LNCaP clone FGC (cell line): ENCODE results near the gene CRYBG1.

Experiments
- DNase-seq: peaks from one replicate; pipeline ENCODE4 v3.0.0-alpha.2; 2011; ENCODE audit warnings: low read depth
- H3K4me3 ChIP-seq: 2 replicates; pipeline ENCODE4 v1.5.1; 2011; ENCODE audit warnings: mild to moderate bottlenecking, low read depth, low read length, control low read depth
- TF ChIP-seq, protein P1 (sequence below): IDR thresholded peaks from 2 replicates; pipeline ENCODE4 v1.5.1; 2012; ENCODE audit warnings: mild to moderate bottlenecking; ENCODE audit not compliant: control insufficient read depth, insufficient read depth; ENCODE audit errors: extremely low read depth

CRYBG1 gene

DNA sequence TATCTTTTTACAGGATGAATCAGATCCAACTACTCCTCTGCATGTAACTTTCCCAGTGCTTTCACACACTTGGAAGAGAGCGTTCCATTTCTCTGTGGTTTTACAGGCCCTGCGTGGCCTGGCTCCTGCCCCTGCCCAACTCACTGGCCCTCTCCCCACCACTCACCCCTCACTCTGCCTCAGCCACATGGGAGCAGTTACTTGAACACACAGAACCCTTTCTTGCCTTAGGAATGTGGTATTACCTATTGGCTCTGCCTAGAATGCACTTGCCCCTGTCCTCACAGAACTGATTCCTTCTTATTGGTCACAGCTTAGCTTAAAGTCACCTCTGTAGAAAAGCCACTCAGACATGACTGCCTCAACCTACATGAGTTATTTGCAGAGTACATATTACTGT is 108.4 kb downstream of the CRYBG1 start:
- H3K4me3 ChIP-seq: no peak overlapping the region
- DNase-seq: no peak
- TF ChIP-seq, protein P1, sequence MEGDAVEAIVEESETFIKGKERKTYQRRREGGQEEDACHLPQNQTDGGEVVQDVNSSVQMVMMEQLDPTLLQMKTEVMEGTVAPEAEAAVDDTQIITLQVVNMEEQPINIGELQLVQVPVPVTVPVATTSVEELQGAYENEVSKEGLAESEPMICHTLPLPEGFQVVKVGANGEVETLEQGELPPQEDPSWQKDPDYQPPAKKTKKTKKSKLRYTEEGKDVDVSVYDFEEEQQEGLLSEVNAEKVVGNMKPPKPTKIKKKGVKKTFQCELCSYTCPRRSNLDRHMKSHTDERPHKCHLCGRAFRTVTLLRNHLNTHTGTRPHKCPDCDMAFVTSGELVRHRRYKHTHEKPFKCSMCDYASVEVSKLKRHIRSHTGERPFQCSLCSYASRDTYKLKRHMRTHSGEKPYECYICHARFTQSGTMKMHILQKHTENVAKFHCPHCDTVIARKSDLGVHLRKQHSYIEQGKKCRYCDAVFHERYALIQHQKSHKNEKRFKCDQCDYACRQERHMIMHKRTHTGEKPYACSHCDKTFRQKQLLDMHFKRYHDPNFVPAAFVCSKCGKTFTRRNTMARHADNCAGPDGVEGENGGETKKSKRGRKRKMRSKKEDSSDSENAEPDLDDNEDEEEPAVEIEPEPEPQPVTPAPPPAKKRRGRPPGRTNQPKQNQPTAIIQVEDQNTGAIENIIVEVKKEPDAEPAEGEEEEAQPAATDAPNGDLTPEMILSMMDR: no peak

DNA sequence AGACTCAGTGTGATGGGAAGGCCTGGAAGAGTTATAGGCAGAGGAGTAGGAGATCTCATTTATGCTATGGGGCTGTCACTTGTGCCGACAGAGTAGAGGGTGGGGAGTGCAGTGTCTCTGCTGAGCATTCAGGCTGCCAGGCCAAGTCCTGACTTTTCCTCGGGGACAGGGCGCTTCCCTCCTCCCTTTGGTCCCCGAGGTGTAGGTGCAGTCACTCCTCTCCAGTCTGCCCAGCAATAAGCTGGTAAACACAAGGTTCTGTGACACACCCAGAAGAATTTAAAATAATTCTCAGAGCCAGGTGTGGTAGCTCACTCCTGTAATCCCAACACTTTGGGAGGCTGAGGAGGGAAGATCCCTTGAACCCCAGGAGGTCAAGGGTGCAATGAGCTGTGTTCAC is 109.4 kb downstream of the CRYBG1 start:
- no peak overlapping the region for H3K4me3 ChIP-seq
- no peak for DNase-seq
- TF ChIP-seq, protein P1: no peak

DNA sequence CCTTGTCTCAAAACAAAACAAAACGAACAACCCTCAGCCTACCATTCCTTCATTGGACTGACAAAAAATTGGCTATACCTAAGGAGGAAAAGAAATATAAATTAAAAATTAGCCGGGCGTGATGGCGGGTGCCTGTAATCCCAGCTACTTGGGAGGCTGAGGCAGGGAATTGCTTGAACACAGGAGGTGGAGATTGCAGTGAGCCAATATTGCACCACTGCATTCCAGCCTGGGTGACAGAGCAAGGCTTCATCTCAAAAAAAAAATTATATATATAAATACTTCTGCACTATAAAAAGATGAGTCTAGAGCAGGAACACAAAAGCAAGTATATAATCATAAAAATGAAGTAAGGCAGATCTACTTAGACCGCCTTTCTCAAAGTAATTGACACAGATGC is 109.8 kb downstream of the CRYBG1 start:
- no peak overlapping the region for H3K4me3 ChIP-seq
- no peak for DNase-seq
- TF ChIP-seq, protein P1: no peak

DNA sequence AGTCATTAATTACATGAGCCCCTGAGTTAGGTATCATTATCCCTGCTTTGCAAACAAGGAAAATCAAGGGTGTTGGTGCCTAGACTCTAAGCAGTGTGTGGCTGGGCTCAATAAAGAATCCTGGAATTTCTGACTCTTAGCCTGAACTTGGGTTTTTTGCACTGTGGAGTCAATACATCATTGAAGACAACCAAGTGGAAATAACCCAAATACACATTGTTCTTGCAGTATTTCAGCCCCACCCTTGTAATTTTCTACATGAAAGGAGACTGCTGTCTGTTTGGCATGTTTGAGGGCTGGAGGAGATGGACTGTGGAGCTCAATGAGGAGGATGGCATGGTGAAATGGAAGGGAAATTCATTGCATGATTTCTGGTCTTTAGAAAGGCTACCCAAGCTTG is 110.3 kb downstream of the CRYBG1 start:
- H3K4me3 ChIP-seq: no peak overlapping the region
- TF ChIP-seq, protein P1: no peak
- DNase-seq: no peak

DNA sequence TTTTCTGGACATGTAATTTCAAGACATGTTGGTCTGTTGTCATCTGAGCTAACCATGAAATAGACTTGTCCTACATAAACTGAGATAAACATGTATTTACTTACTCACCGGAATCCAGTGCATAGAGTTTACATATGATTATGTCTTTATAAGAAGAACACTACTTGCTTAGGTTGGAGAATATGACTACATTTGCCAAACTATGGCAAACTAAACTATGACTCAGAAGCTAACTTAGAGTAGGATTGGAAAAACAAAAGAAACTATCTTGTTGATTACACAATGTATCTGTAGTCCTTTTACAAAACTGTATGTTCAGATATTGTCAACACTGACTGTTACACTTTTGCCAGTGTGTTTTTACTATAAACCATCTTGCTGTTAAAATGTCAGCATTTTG is 113.3 kb downstream of the CRYBG1 start:
- TF ChIP-seq, protein P1: no peak
- DNase-seq: no peak
- no peak overlapping the region for H3K4me3 ChIP-seq

DNA sequence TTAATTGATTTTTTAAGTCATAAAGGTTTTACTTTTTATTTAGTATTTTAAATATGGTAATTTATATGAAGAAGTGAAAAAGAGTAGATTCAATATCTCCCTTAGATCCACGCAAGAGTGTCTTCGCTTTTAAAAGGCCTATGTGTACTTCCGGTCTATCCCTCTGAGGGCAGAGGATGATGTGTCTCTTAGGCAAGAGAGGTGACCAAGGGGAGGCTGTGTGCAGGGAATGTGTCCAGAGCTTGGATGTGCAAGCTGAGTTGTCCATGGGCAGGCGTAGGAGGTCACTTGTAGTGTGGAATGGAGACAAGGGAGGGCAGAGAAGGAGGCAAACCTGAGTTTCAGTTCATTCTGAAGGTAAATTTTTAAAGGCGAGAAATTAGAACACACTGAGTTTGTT is 113.9 kb downstream of the CRYBG1 start:
- TF ChIP-seq, protein P1: no peak
- no peak overlapping the region for H3K4me3 ChIP-seq
- DNase-seq: no peak

DNA sequence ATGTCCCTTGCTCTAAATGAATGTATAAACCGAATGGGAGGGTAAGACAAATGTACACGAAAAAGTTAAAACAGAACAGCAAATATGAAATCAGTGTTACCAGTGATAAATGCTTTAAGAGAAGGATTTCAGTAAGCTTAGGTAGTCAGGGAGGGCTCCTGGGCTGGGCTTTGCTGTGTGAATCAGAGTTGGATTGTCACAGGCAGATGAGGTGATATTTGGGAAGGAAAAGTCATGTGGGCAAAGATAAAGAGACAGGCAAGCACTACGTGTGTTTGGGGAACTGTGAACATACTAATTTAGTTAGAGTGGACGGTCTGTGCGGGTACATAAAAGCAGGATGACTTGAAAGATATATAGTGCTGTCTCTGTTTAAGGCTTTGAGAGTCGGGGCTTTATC is 114.8 kb downstream of the CRYBG1 start:
- TF ChIP-seq, protein P1: no peak
- DNase-seq: no peak
- no peak overlapping the region for H3K4me3 ChIP-seq
